ENCODE results near the gene TTI1. TPM values are rescaled to one million over a fixed set of nuclear protein-coding genes. Genes with fewer than 3 reads are reported as not detected.

TTI1 gene
- total RNA-seq, 1 donor from 2014 or later: 52.1 TPM

DNA sequence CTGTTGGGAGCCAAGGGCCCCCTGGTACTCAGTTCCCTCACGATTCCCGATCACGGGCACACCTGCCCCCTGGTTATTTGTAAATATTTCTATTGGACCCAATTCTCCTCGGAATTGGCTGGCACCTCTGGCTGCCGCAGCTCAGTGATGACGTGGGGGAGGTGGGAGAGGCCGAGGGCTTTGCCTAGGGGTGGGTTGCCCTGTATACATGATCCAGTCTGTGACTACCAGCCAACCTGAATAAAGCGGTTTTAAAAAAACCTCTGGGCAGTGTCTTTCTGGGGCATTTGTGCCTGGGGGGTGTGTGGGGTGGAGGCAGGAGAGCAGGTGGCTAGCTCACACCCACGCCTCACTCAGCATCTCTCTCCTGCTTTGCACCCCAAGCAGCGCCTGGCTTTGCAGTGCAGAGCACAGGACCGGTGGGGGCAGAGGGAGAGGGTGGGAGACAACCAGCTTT is 88.1 kb downstream of the TTI1 start:
- peak overlapping the region; percentile 30 for H3K4me3 Mint-ChIP-seq
- TF ChIP-seq, protein P1, sequence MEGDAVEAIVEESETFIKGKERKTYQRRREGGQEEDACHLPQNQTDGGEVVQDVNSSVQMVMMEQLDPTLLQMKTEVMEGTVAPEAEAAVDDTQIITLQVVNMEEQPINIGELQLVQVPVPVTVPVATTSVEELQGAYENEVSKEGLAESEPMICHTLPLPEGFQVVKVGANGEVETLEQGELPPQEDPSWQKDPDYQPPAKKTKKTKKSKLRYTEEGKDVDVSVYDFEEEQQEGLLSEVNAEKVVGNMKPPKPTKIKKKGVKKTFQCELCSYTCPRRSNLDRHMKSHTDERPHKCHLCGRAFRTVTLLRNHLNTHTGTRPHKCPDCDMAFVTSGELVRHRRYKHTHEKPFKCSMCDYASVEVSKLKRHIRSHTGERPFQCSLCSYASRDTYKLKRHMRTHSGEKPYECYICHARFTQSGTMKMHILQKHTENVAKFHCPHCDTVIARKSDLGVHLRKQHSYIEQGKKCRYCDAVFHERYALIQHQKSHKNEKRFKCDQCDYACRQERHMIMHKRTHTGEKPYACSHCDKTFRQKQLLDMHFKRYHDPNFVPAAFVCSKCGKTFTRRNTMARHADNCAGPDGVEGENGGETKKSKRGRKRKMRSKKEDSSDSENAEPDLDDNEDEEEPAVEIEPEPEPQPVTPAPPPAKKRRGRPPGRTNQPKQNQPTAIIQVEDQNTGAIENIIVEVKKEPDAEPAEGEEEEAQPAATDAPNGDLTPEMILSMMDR (IDR thresholded peaks at IDR 0.05): no peak
- TF ChIP-seq EZH2 (IDR thresholded peaks at IDR 0.05) (no peak), EZH2phosphoT487 (IDR thresholded peaks at IDR 0.05) (no peak)
- no peaks in the 10 kb centered on the region for H3K27me3 ChIP-seq
- H3K27me3 Mint-ChIP-seq (ENCODE audit: insufficient read depth, low read depth): peaks cover 14% of the 10 kb centered on the region
- H3K9me3 ChIP-seq (ENCODE audit: low read depth): no peaks in the 10 kb centered on the region
- peaks cover 6% of the 10 kb centered on the region for H3K4me1 ChIP-seq
- peak overlapping the region; percentile 90 for H3K27ac Mint-ChIP-seq
- no peak overlapping the region for H2AFZ ChIP-seq (replicated peaks)
- H3K4me2 ChIP-seq: no peak overlapping the region
- H3K36me3 ChIP-seq: no peaks in the 10 kb centered on the region
- H3K36me3 Mint-ChIP-seq: peaks cover 5% of the 10 kb centered on the region
- peaks cover 30% of the 10 kb centered on the region for H3K4me1 Mint-ChIP-seq
- no peaks in the 10 kb centered on the region for H3F3A ChIP-seq (ENCODE audit: low read depth)
- H3K9ac ChIP-seq: no peak overlapping the region
- H4K20me1 ChIP-seq (ENCODE audit: low read depth): no peaks in the 10 kb centered on the region
- no peak overlapping the region for H3K4me3 ChIP-seq
- DNase-seq (ENCODE audit: low spot score): no peak
- peaks cover 18% of the 10 kb centered on the region for H3K9me3 Mint-ChIP-seq
- H3K79me2 ChIP-seq (ENCODE audit: low read depth): no peaks in the 10 kb centered on the region
- H3K27ac ChIP-seq: no peak overlapping the region

DNA sequence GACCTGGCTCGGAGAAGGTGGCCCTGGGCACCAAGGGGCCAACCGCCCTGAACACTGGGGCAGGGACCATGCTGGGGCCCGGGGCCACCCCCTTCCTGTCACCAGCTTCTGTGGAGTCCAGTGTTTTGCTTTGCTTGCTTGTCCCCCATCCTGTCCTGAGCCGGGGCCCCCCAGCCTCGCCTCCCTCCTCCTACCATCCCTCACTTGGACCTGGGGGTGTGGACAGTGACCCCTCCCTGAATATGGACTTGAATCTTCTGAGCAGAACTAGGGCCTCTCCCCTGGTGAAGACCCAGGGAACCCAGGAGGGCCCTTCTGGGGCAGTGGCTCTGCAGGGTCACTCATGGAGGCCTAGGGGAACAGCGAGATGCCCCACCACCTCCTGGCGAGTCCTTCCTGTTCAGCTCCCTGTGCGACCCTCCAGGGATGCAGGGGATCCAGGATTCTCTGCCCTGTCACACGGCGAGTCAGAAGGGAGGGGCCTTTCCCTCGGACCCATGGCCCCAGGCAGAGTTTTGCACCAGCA is 88.7 kb downstream of the TTI1 start:
- Histone ChIP-seq H3K4me2 (no peak overlapping the region), H2AFZ (replicated peaks) (no peak overlapping the region), H3F3A (ENCODE audit: low read depth) (no peaks in the 10 kb centered on the region), H3K27me3 (no peaks in the 10 kb centered on the region), H3K9ac (no peak overlapping the region), H3K4me1 (peaks cover 6% of the 10 kb centered on the region), H3K4me3 (no peak overlapping the region), H3K79me2 (ENCODE audit: low read depth) (no peaks in the 10 kb centered on the region), H3K27ac (no peak overlapping the region), H3K9me3 (ENCODE audit: low read depth) (no peaks in the 10 kb centered on the region), H3K36me3 (no peaks in the 10 kb centered on the region), H4K20me1 (ENCODE audit: low read depth) (no peaks in the 10 kb centered on the region)
- no peak overlapping the region for H3K4me3 Mint-ChIP-seq
- H3K4me1 Mint-ChIP-seq: peaks cover 32% of the 10 kb centered on the region
- H3K27ac Mint-ChIP-seq: no peak overlapping the region
- TF ChIP-seq, protein P1 (IDR thresholded peaks at IDR 0.05): no peak
- no peak for TF ChIP-seq EZH2phosphoT487 (IDR thresholded peaks at IDR 0.05)
- TF ChIP-seq EZH2 (IDR thresholded peaks at IDR 0.05): no peak
- peaks cover 7% of the 10 kb centered on the region for H3K36me3 Mint-ChIP-seq
- peaks cover 18% of the 10 kb centered on the region for H3K9me3 Mint-ChIP-seq
- DNase-seq (ENCODE audit: low spot score): no peak
- peaks cover 14% of the 10 kb centered on the region for H3K27me3 Mint-ChIP-seq (ENCODE audit: insufficient read depth, low read depth)

DNA sequence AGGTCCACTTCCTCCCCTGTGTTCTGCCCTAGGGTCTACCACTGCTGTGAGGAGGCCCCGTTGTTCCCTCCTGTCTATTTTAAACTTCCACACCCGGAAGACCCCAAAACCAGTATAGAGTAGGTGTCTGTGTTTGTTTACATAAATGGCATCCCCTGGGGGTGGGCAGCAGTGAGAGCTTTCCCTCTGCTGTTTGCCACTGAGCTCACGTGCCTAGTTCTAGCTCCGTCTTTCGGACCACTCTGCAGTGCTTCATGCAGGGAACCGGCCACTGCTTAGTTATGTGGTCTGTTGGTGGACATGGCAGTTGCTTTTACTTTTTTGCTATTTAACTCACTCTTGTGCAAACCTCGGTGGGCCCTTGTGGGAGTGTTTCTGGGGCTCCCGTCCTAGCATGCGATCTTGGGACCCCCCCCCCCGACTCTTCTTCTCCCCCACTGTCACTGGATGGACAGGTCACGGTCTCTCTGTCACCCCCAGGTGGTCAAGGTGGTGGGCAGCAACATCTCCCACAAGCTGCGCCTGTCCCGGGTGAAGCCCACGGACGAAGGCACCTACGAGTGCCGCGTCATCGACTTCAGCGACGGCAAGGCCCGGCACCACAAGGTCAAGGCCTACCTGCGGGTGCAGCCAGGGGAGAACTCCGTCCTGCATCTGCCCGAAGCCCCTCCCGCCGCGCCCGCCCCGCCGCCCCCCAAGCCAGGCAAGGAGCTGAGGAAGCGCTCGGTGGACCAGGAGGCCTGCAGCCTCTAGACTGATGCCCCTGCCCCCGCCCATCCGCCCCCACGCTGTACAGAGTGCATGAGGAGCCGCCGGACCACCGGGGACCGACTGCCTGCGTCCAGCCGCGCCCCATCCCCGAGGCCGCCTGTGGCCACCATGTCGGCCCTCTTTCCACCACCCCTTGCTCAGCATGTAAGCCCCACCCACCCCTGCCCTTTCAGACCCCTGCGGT is 89.5 kb downstream of the TTI1 start:
- Mint-ChIP-seq H3K27ac (peak overlapping the region; percentile 50), H3K27me3 (ENCODE audit: insufficient read depth, low read depth) (peaks cover 14% of the 10 kb centered on the region), H3K36me3 (peaks cover 8% of the 10 kb centered on the region), H3K9me3 (peaks cover 15% of the 10 kb centered on the region), H3K4me3 (no peak overlapping the region), H3K4me1 (peaks cover 33% of the 10 kb centered on the region)
- H3K4me1 ChIP-seq: peaks cover 6% of the 10 kb centered on the region
- no peaks in the 10 kb centered on the region for H3F3A ChIP-seq (ENCODE audit: low read depth)
- no peak for TF ChIP-seq EZH2phosphoT487 (IDR thresholded peaks at IDR 0.05)
- TF ChIP-seq, protein P1 (IDR thresholded peaks at IDR 0.05): peak; percentile 37
- H2AFZ ChIP-seq (replicated peaks): no peak overlapping the region
- H3K4me2 ChIP-seq: no peak overlapping the region
- no peaks in the 10 kb centered on the region for H3K36me3 ChIP-seq
- H3K9me3 ChIP-seq (ENCODE audit: low read depth): no peaks in the 10 kb centered on the region
- no peaks in the 10 kb centered on the region for H3K79me2 ChIP-seq (ENCODE audit: low read depth)
- H3K9ac ChIP-seq: no peak overlapping the region
- H3K27me3 ChIP-seq: no peaks in the 10 kb centered on the region
- DNase-seq (ENCODE audit: low spot score): no peak
- H3K27ac ChIP-seq: no peak overlapping the region
- H3K4me3 ChIP-seq: no peak overlapping the region
- H4K20me1 ChIP-seq (ENCODE audit: low read depth): no peaks in the 10 kb centered on the region

Measured in neural progenitor cell (in vitro differentiated cells).